Parathyroid adenoma (tissue), 2 donors: ENCODE measurements around the gene IL17RE.
"Not testable (repeated sequence)": the region's sequence is repeated elsewhere in the genome, so short reads cannot be mapped to it uniquely, and the experiment has no call there.

Source experiments
- H2AFZ ChIP-seq: fragments of 300-600 bp; sonication (generic); one replicate; pipeline ENCODE4 v1.7.0; 2017; ENCODE audit warnings: antibody characterized with exemption, mild to moderate bottlenecking
- H3K27ac ChIP-seq: fragments of 300-600 bp; sonication (generic); one replicate; pipeline ENCODE4 v1.7.0; 2017
- H3K27me3 ChIP-seq: fragments of 300-600 bp; sonication (generic); one replicate; pipeline ENCODE4 v1.7.0; 2017; ENCODE audit warnings: low read length; ENCODE audit not compliant: control insufficient read depth, insufficient read depth
- H3K36me3 ChIP-seq: fragments of 300-600 bp; sonication (generic); one replicate; pipeline ENCODE4 v1.7.0; 2017; ENCODE audit warnings: low read length; ENCODE audit not compliant: control insufficient read depth, insufficient read depth
- H3K4me1 ChIP-seq: fragments of 300-600 bp; sonication (generic); one replicate; pipeline ENCODE4 v1.7.0; 2017; ENCODE audit warnings: control low read depth
- H3K4me2 ChIP-seq: fragments of 300-600 bp; sonication (generic); one replicate; pipeline ENCODE4 v1.7.0; 2017; ENCODE audit warnings: low read length
- H3K4me3 ChIP-seq: fragments of 300-600 bp; sonication (generic); one replicate; pipeline ENCODE4 v1.7.0; 2017; ENCODE audit warnings: low read depth, low read length
- H3K79me2 ChIP-seq: fragments of 300-600 bp; sonication (generic); one replicate; pipeline ENCODE4 v1.7.0; 2017; ENCODE audit warnings: control low read depth
- H3K9ac ChIP-seq: fragments of 300-600 bp; sonication (generic); one replicate; pipeline ENCODE4 v1.7.0; 2017; ENCODE audit warnings: mild to moderate bottlenecking
- H3K9me3 ChIP-seq: fragments of 300-600 bp; sonication (generic); one replicate; pipeline ENCODE4 v1.7.0; 2017; ENCODE audit warnings: low read length; ENCODE audit not compliant: control insufficient read depth
- CTCF ChIP-seq: fragments of 300-600 bp; sonication (generic); IDR thresholded peaks from one replicate; pipeline ENCODE4 v1.7.0; 2017; ENCODE audit warnings: antibody characterized with exemption, mild to moderate bottlenecking
- donor health status: primary hyperparathyroidism.

IL17RE gene

GRCh38 chr3:9935966-9936510, 33.4 kb downstream of the IL17RE start:
- Histone ChIP-seq H3K27ac (no peak overlapping the region), H3K9ac (no peak overlapping the region)

DNA sequence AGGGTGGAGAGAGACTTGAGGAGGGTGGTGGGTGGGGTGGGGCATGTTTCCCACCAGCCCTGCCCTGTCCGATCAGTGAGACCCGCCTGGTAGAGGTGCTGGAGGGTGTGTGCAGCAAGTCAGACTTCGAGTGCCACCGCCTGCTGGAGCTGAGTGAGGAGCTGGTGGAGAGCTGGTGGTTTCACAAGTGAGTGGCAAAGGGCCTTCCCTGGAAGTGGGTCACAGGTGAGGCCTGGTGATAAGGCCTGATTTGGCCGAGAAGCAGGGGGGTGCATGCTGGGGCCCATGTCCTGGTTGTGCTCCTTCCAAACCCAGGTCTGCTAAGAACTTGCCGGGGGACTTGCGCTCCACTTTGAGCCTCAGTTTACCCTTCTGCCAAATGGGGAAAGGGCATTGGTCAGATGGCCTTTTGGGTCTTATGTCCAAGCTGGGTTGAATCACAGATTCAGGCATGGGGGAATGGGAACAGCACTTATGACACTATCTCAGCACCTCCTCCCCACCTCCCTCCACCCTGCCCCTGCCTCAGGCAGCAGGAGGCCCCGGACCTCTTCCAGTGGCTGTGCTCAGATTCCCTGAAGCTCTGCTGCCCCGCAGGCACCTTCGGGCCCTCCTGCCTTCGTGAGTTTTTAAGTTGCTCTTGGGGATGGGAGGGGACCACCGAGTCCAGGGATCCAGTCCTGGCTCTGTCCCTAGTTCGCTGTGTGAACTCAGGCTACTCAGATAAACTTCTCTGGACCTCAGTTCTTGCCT, 35.0 kb downstream of the IL17RE start:
- no peak overlapping the region for H2AFZ ChIP-seq
- no peaks in the 10 kb centered on the region for H3K27me3 ChIP-seq
- H3K79me2 ChIP-seq: peaks cover 9% of the 10 kb centered on the region
- no peak overlapping the region for H3K4me3 ChIP-seq
- TF ChIP-seq CTCF: no peak
- H3K9me3 ChIP-seq: no peaks in the 10 kb centered on the region
- peaks cover 10% of the 10 kb centered on the region for H3K4me1 ChIP-seq
- H3K36me3 ChIP-seq: no peaks in the 10 kb centered on the region
- no peak overlapping the region for H3K4me2 ChIP-seq
- no peak overlapping the region for H3K9ac ChIP-seq
- no peak overlapping the region for H3K27ac ChIP-seq

More at GRCh38 chr3:9935966-9936510, 33.4 kb downstream of the IL17RE start:
- TF ChIP-seq CTCF: no peak
- Histone ChIP-seq H3K9me3 (no peaks in the 10 kb centered on the region), H3K79me2 (peaks cover 9% of the 10 kb centered on the region), H3K36me3 (no peaks in the 10 kb centered on the region), H3K4me3 (no peak overlapping the region), H3K4me1 (peaks cover 10% of the 10 kb centered on the region), H2AFZ (no peak overlapping the region), H3K4me2 (no peak overlapping the region), H3K27me3 (no peaks in the 10 kb centered on the region)

DNA sequence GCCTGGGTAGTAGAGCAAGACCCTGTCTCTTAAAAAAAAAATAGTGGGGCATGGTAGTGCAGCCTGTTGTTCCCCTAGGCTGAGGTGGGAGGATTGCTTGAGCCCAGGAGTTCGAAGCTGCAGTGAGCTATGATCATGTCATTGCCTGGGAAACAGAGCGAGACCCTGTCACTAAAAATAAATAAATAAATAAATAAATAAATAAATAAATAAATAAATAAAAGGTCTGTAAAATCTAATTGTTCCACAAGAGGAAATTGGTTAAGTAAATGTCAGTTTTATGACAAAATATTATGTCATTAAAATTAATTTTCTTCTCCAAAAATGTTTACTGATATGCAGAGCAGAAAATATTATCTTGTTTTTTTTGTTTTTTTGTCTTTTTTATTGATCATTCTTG, 36.3 kb downstream of the IL17RE start:
- no peak overlapping the region for H2AFZ ChIP-seq
- no peaks in the 10 kb centered on the region for H3K27me3 ChIP-seq
- no peak overlapping the region for H3K9ac ChIP-seq
- H3K36me3 ChIP-seq: no peaks in the 10 kb centered on the region
- peaks cover 10% of the 10 kb centered on the region for H3K4me1 ChIP-seq
- no peak overlapping the region for H3K4me2 ChIP-seq
- no peak for TF ChIP-seq CTCF
- H3K9me3 ChIP-seq: no peaks in the 10 kb centered on the region
- H3K4me3 ChIP-seq: no peak overlapping the region
- peaks cover 9% of the 10 kb centered on the region for H3K79me2 ChIP-seq
- no peak overlapping the region for H3K27ac ChIP-seq

- not testable (repeated sequence) for H3K4me1 ChIP-seq, H3K9me3 ChIP-seq, H3K4me2 ChIP-seq, H2AFZ ChIP-seq, H3K9ac ChIP-seq, H3K79me2 ChIP-seq, H3K4me3 ChIP-seq, H3K27me3 ChIP-seq, H3K27ac ChIP-seq, H3K36me3 ChIP-seq
Observed at GRCh38 chr3:9939906-9940305, 37.3 kb downstream of the IL17RE start.

GRCh38 chr3:9940746-9941145, 38.1 kb downstream of the IL17RE start:
- Histone ChIP-seq H2AFZ (no peak overlapping the region), H3K36me3 (no peaks in the 10 kb centered on the region), H3K9me3 (no peaks in the 10 kb centered on the region), H3K4me2 (no peak overlapping the region), H3K9ac (no peak overlapping the region), H3K4me3 (no peak overlapping the region), H3K27ac (no peak overlapping the region), H3K79me2 (no peaks in the 10 kb centered on the region), H3K27me3 (no peaks in the 10 kb centered on the region), H3K4me1 (no peaks in the 10 kb centered on the region)
- TF ChIP-seq CTCF: no peak
